Naive thymus-derived CD8-positive, alpha-beta T cell (primary cell): ENCODE data around the gene SLC35F3. TPM values are rescaled to one million over a fixed set of nuclear protein-coding genes. Genes with fewer than 3 reads are reported as not detected.
A peak's percentile ranks its signal among the peaks of the same experiment; 100 is the strongest.

Experiments
- ATAC-seq, 2 donors: fragments of 150-1000 bp; cut with Tn5 transposase in 1 of 2; sonication (Bioruptor Pico), chemical (Tn5 transposase) in 1 of 2; 1 replicate in 1 of 2; 2 replicates in 1 of 2; pipeline ENCODE4 v1.10.0; 2021; ENCODE audit warnings: mild to moderate bottlenecking in 2 of 2, moderate library complexity in 2 of 2
- POLR2A ChIA-PET: fragments of 350-600 bp; sonication (Branson Sonifier 250); formaldehyde crosslinking; loops from one replicate; lab custom pipeline; 2021; ENCODE audit warnings: antibody characterized with exemption; lab: Charles Lee
- DNase-seq, 10 donors: peaks; one replicate each; pipeline versions ENCODE4 v3.0.0 to v3.0.0-alpha.2; 2020 to 2022
- H3K27ac Mint-ChIP-seq, 10 donors: one replicate each; pipeline ENCODE4 v1.8.0; 2020 to 2022; ENCODE audit warnings: mild to moderate bottlenecking in 10 of 10, mixed read lengths in 10 of 10, moderate library complexity in 4 of 10, inconsistent platforms in 1 of 10
- H3K27me3 Mint-ChIP-seq, 5 donors: one replicate each; pipeline ENCODE4 v1.8.0; 2021 to 2022; ENCODE audit warnings: mixed read lengths in 5 of 5
- H3K36me3 Mint-ChIP-seq, 3 donors: one replicate each; pipeline ENCODE4 v1.8.0; 2020 to 2022; ENCODE audit warnings: mixed read lengths in 3 of 3, mild to moderate bottlenecking in 2 of 3, inconsistent platforms in 1 of 3
- H3K4me1 Mint-ChIP-seq, 4 donors: one replicate each; pipeline ENCODE4 v1.8.0; 2021 to 2022; ENCODE audit warnings: mixed read lengths in 4 of 4
- H3K4me3 Mint-ChIP-seq, 10 donors: one replicate each; pipeline ENCODE4 v1.8.0; 2020 to 2022; ENCODE audit warnings: mild to moderate bottlenecking in 10 of 10, mixed read lengths in 10 of 10, moderate library complexity in 6 of 10, inconsistent platforms in 1 of 10
- H3K9me3 Mint-ChIP-seq, 9 donors: one replicate each; pipeline ENCODE4 v1.8.0; 2020 to 2022; ENCODE audit warnings: mixed read lengths in 9 of 9, mild to moderate bottlenecking in 3 of 9, inconsistent platforms in 1 of 9, moderate library complexity in 1 of 9
- polyA plus RNA-seq, 3 donors: library from polyadenylated mRNA; unstranded; fragments of 300-500 nt; fragmentation: Illumina TruSeq; gene quantifications; one replicate each; pipeline ENCODE4 v1.2.3, GENCODE V29; 2021
- total RNA-seq, 8 experiments: library from RNA in 2 of 8; stranded (reverse) in 2 of 8; gene quantifications; one replicate each; pipeline ENCODE4 v1.2.3 and lab custom pipeline; 2021 to 2026

The SLC35F3 gene
- total and polyA plus RNA-seq, 5 experiments from 2014 or later = 0.06 to 0.63 (median 0.33) TPM; not detected in 1

GRCh38 chr1:234009668-234010067, 105.2 kb downstream of the SLC35F3 start:
- Mint-ChIP-seq H3K4me3 (no peak overlapping the region), H3K36me3 (peaks cover 0 to 13% (median 0%) of the 10 kb centered on the region in 3 donors), H3K9me3 (peaks cover 0 to 16% (median 4%) of the 10 kb centered on the region in 9 donors), H3K4me1 (no peaks in the 10 kb centered on the region), H3K27ac (no peak overlapping the region), H3K27me3 (peaks cover 28 to 59% (median 32%) of the 10 kb centered on the region in 5 donors)
- POLR2A ChIA-PET = no interaction called here
- no peak for ATAC-seq
- no peak for DNase-seq

GRCh38 chr1:234014208-234014607, 109.7 kb downstream of the SLC35F3 start:
- H3K4me3 Mint-ChIP-seq = no peak overlapping the region
- no peaks in the 10 kb centered on the region for H3K4me1 Mint-ChIP-seq
- H3K36me3 Mint-ChIP-seq = peaks cover 0 to 13% (median 0%) of the 10 kb centered on the region in 3 donors
- DNase-seq = no peak
- no peak for ATAC-seq
- H3K9me3 Mint-ChIP-seq = peaks cover 0 to 14% (median 0%) of the 10 kb centered on the region in 9 donors
- H3K27me3 Mint-ChIP-seq = peaks cover 16 to 35% (median 27%) of the 10 kb centered on the region in 5 donors
- no peak overlapping the region for H3K27ac Mint-ChIP-seq
- POLR2A ChIA-PET = no interaction called here

- no peak overlapping the region for H3K27ac Mint-ChIP-seq
Measured at GRCh38 chr1:234018816-234019215, 114.3 kb downstream of the SLC35F3 start.

GRCh38 chr1:234019387-234019786, 114.9 kb downstream of the SLC35F3 start:
- Mint-ChIP-seq H3K36me3 (no peaks in the 10 kb centered on the region), H3K4me3 (no peak overlapping the region), H3K4me1 (no peaks in the 10 kb centered on the region), H3K27ac (no peak overlapping the region), H3K9me3 (peaks cover 0 to 9% (median 0%) of the 10 kb centered on the region in 9 donors), H3K27me3 (peaks cover 5 to 25% (median 12%) of the 10 kb centered on the region in 5 donors)
- DNase-seq = no peak
- POLR2A ChIA-PET = no interaction called here
- ATAC-seq = no peak

More at GRCh38 chr1:234018816-234019215, 114.3 kb downstream of the SLC35F3 start:
- H3K9me3 Mint-ChIP-seq = peaks cover 0 to 9% (median 0%) of the 10 kb centered on the region in 9 donors
- no peaks in the 10 kb centered on the region for H3K36me3 Mint-ChIP-seq
- no peak for DNase-seq
- H3K4me1 Mint-ChIP-seq = no peaks in the 10 kb centered on the region
- peaks cover 7 to 28% (median 13%) of the 10 kb centered on the region in 5 donors for H3K27me3 Mint-ChIP-seq
- no peak overlapping the region for H3K4me3 Mint-ChIP-seq
- no peak for ATAC-seq
- POLR2A ChIA-PET = no interaction called here

- POLR2A ChIA-PET = no interaction called here
- no peak overlapping the region for H3K27ac Mint-ChIP-seq
- ATAC-seq = no peak
- no peak overlapping the region for H3K4me3 Mint-ChIP-seq
- DNase-seq = no peak
- H3K36me3 Mint-ChIP-seq = no peaks in the 10 kb centered on the region
- H3K4me1 Mint-ChIP-seq = no peaks in the 10 kb centered on the region
- peaks cover 0 to 4% (median 0%) of the 10 kb centered on the region in 9 donors for H3K9me3 Mint-ChIP-seq
- H3K27me3 Mint-ChIP-seq = peaks cover 5 to 23% (median 12%) of the 10 kb centered on the region in 5 donors
Measured at GRCh38 chr1:234022302-234022701, 117.8 kb downstream of the SLC35F3 start.

- POLR2A ChIA-PET = no interaction called here
- no peaks in the 10 kb centered on the region for H3K36me3 Mint-ChIP-seq
Measured at GRCh38 chr1:234039603-234040002, 135.1 kb downstream of the SLC35F3 start.

GRCh38 chr1:234040446-234041317, 136.2 kb downstream of the SLC35F3 start:
- H3K9me3 Mint-ChIP-seq = peaks cover 0 to 13% (median 4%) of the 10 kb centered on the region in 9 donors
- H3K4me3 Mint-ChIP-seq = no peak overlapping the region
- H3K36me3 Mint-ChIP-seq = no peaks in the 10 kb centered on the region
- H3K4me1 Mint-ChIP-seq = no peaks in the 10 kb centered on the region
- DNase-seq = no peak
- H3K27me3 Mint-ChIP-seq = peaks cover 2 to 42% (median 9%) of the 10 kb centered on the region in 5 donors
- no peak overlapping the region for H3K27ac Mint-ChIP-seq
- POLR2A ChIA-PET = no interaction called here
- ATAC-seq = no peak

More at GRCh38 chr1:234039603-234040002, 135.1 kb downstream of the SLC35F3 start:
- Mint-ChIP-seq H3K4me3 (no peak overlapping the region), H3K27ac (no peak overlapping the region), H3K4me1 (no peaks in the 10 kb centered on the region), H3K27me3 (peaks cover 2 to 51% (median 18%) of the 10 kb centered on the region in 5 donors), H3K9me3 (peaks cover 0 to 12% (median 2%) of the 10 kb centered on the region in 9 donors)
- ATAC-seq (no peak), DNase-seq (no peak)

- Mint-ChIP-seq H3K4me1 (no peaks in the 10 kb centered on the region), H3K9me3 (peaks cover 0 to 25% (median 14%) of the 10 kb centered on the region in 9 donors), H3K27ac (no peak overlapping the region), H3K36me3 (peaks cover 0 to under 1% (median 0%) of the 10 kb centered on the region in 3 donors), H3K4me3 (no peak overlapping the region), H3K27me3 (peaks cover 0 to 28% (median 4%) of the 10 kb centered on the region in 5 donors)
- POLR2A ChIA-PET = no interaction called here
- DNase-seq = no peak
- ATAC-seq = no peak
Measured at GRCh38 chr1:234044079-234044478, 139.6 kb downstream of the SLC35F3 start.

- no peak overlapping the region for H3K27ac Mint-ChIP-seq
Measured at GRCh38 chr1:234047123-234047522, 142.6 kb downstream of the SLC35F3 start.

GRCh38 chr1:234062166-234062565, 157.7 kb downstream of the SLC35F3 start:
- POLR2A ChIA-PET = no interaction called here
- no peak for DNase-seq
- no peak overlapping the region for H3K4me3 Mint-ChIP-seq
- peaks cover 0 to 2% (median 0%) of the 10 kb centered on the region in 4 donors for H3K4me1 Mint-ChIP-seq
- peaks cover 0 to 10% (median 9%) of the 10 kb centered on the region in 3 donors for H3K36me3 Mint-ChIP-seq
- no peak for ATAC-seq
- H3K9me3 Mint-ChIP-seq = peaks cover 4 to 18% (median 13%) of the 10 kb centered on the region in 9 donors
- H3K27ac Mint-ChIP-seq = no peak overlapping the region
- peaks cover 6 to 34% (median 19%) of the 10 kb centered on the region in 5 donors for H3K27me3 Mint-ChIP-seq

More at GRCh38 chr1:234047123-234047522, 142.6 kb downstream of the SLC35F3 start:
- POLR2A ChIA-PET = no interaction called here
- Mint-ChIP-seq H3K9me3 (peaks cover 2 to 34% (median 16%) of the 10 kb centered on the region in 9 donors), H3K36me3 (peaks cover 0 to 4% (median 0%) of the 10 kb centered on the region in 3 donors), H3K27me3 (peaks cover 0 to 20% (median 4%) of the 10 kb centered on the region in 5 donors), H3K4me3 (no peak overlapping the region), H3K4me1 (no peaks in the 10 kb centered on the region)
- DNase-seq = no peak
- no peak for ATAC-seq

- no peak overlapping the region for H3K27ac Mint-ChIP-seq
- ATAC-seq (no peak), DNase-seq (peak; percentile 26 to 77 (median 50))
- H3K27me3 Mint-ChIP-seq = peaks cover 3 to 27% (median 12%) of the 10 kb centered on the region in 5 donors
- POLR2A ChIA-PET = no interaction called here
- H3K4me1 Mint-ChIP-seq = peaks cover 0 to 2% (median 0%) of the 10 kb centered on the region in 4 donors
- peaks cover 4 to 16% (median 12%) of the 10 kb centered on the region in 9 donors for H3K9me3 Mint-ChIP-seq
- H3K36me3 Mint-ChIP-seq = peaks cover 0 to 10% (median 9%) of the 10 kb centered on the region in 3 donors
- H3K4me3 Mint-ChIP-seq = no peak overlapping the region
Measured at GRCh38 chr1:234065794-234066447, 161.4 kb downstream of the SLC35F3 start.

GRCh38 chr1:234067581-234068337, 163.3 kb downstream of the SLC35F3 start:
- DNase-seq (no peak), ATAC-seq (no peak)
- Mint-ChIP-seq H3K36me3 (peaks cover 0 to 2% (median 0%) of the 10 kb centered on the region in 3 donors), H3K27ac (no peak overlapping the region), H3K27me3 (peaks cover 2 to 20% (median 10%) of the 10 kb centered on the region in 5 donors), H3K9me3 (peaks cover 0 to 2% (median 0%) of the 10 kb centered on the region in 9 donors), H3K4me3 (no peak overlapping the region), H3K4me1 (peaks cover 0 to 2% (median 0%) of the 10 kb centered on the region in 4 donors)
- POLR2A ChIA-PET = no interaction called here
